ENCODE data around the gene GTSF1L. TPM values are rescaled to one million over a fixed set of nuclear protein-coding genes. Genes with fewer than 3 reads are reported as not detected.

GTSF1L gene
- total RNA-seq, 6 donors from 2014 or later, result not detected

DNA sequence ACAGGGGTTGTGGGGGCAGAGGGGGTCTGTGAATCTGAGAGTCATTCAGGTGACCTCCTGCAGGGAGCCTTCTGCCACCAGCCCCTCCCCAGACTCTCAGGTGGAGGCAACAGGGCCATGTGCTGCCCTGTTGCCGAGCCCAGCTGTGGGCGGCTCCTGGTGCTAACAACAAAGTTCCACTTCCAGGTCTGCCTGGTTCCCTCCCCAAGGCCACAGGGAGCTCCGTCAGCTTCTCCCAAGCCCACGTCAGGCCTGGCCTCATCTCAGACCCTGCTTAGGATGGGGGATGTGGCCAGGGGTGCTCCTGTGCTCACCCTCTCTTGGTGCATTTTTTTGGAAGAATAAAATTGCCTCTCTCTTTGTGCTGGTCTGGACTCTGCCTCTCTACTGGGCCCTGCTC is 10.7 kb downstream of the GTSF1L start:
- H3K4me3 ChIP-seq, result no peak overlapping the region
- TF ChIP-seq, protein P1, sequence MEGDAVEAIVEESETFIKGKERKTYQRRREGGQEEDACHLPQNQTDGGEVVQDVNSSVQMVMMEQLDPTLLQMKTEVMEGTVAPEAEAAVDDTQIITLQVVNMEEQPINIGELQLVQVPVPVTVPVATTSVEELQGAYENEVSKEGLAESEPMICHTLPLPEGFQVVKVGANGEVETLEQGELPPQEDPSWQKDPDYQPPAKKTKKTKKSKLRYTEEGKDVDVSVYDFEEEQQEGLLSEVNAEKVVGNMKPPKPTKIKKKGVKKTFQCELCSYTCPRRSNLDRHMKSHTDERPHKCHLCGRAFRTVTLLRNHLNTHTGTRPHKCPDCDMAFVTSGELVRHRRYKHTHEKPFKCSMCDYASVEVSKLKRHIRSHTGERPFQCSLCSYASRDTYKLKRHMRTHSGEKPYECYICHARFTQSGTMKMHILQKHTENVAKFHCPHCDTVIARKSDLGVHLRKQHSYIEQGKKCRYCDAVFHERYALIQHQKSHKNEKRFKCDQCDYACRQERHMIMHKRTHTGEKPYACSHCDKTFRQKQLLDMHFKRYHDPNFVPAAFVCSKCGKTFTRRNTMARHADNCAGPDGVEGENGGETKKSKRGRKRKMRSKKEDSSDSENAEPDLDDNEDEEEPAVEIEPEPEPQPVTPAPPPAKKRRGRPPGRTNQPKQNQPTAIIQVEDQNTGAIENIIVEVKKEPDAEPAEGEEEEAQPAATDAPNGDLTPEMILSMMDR (IDR thresholded peaks at IDR 0.05), result no peak
- no peak for TF ChIP-seq POLR2AphosphoS5 (IDR thresholded peaks at IDR 0.05)
- H3K27ac ChIP-seq, result no peak overlapping the region
- H3K36me3 ChIP-seq, result no peaks in the 10 kb centered on the region
- H3K4me1 ChIP-seq, result no peaks in the 10 kb centered on the region
- no peaks in the 10 kb centered on the region for H3K27me3 ChIP-seq
- ATAC-seq (ENCODE audit: low FRiP score in 2 of 2) (no peak), DNase-seq (no peak)
- 100% methylated on average over 2 to 3 of the region's 4 CpGs for WGBS, 2 donors
- H3K9me3 ChIP-seq, result no peaks in the 10 kb centered on the region

DNA sequence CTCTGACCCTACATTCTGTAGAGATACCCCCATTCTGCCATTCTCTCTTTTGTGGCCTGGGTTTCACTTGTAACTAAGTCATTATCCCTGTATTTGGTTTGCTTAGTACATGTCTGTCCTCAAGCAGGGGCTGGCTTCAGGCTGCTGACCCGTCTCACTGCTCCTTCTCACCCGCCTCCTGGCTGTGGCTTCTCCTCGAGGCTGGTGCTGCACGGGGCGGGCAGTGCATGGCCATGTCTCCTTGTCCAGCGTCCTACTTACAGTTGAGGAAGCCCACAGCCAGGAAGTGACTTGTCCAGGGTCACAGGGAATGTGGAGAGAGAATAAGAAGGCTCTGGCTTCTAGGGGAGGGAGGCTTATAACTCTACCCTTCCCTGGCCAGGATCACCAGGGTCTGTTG is 11.3 kb downstream of the GTSF1L start:
- Histone ChIP-seq H3K4me1 (no peaks in the 10 kb centered on the region), H3K9me3 (no peaks in the 10 kb centered on the region), H3K36me3 (no peaks in the 10 kb centered on the region), H3K4me3 (no peak overlapping the region), H3K27ac (no peak overlapping the region), H3K27me3 (no peaks in the 10 kb centered on the region)
- TF ChIP-seq POLR2AphosphoS5 (IDR thresholded peaks at IDR 0.05), result no peak
- no peak for TF ChIP-seq EP300 (IDR thresholded peaks at IDR 0.05)
- TF ChIP-seq POLR2A (IDR thresholded peaks at IDR 0.05), result no peak
- TF ChIP-seq, protein P1 (IDR thresholded peaks at IDR 0.05), result no peak
- peak in 1 of 2 donors; percentile 45 for DNase-seq
- no peak for ATAC-seq (ENCODE audit: low FRiP score in 2 of 2)
- 89 to 98% methylated on average over 6 of the region's 6 CpGs for WGBS, 2 donors

DNA sequence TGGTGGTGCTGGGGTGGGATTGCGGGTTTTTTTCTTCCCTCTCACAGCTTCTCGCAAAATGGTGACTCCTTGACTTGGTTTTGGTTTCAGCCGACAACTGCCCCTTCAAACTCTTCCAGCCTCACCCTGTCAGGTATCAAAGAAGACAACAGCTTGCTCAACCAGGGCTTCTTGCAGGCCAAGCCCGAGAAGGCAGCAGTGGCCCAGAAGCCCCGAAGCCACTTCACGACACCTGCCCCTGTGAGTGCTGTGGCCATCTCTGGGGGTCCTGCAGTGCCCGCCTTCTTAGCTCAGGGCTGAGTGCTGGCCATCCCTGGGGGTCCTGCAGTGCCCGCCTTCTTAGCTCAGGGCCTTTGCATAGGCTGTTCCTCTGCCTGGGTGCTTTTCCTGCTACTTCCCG is 11.8 kb downstream of the GTSF1L start:
- no peaks in the 10 kb centered on the region for H3K36me3 ChIP-seq
- no peaks in the 10 kb centered on the region for H3K4me1 ChIP-seq
- H3K4me3 ChIP-seq, result no peak overlapping the region
- ATAC-seq (ENCODE audit: low FRiP score in 2 of 2), result no peak
- DNase-seq, result no peak
- TF ChIP-seq POLR2A (IDR thresholded peaks at IDR 0.05), result no peak
- TF ChIP-seq POLR2AphosphoS5 (IDR thresholded peaks at IDR 0.05), result no peak
- no peak for TF ChIP-seq EP300 (IDR thresholded peaks at IDR 0.05)
- TF ChIP-seq, protein P1 (IDR thresholded peaks at IDR 0.05), result no peak
- no peak overlapping the region for H3K27ac ChIP-seq
- H3K9me3 ChIP-seq, result no peaks in the 10 kb centered on the region
- WGBS, 2 donors, result 89 to 94% methylated on average over 7 to 9 of the region's 9 CpGs
- H3K27me3 ChIP-seq, result no peaks in the 10 kb centered on the region

DNA sequence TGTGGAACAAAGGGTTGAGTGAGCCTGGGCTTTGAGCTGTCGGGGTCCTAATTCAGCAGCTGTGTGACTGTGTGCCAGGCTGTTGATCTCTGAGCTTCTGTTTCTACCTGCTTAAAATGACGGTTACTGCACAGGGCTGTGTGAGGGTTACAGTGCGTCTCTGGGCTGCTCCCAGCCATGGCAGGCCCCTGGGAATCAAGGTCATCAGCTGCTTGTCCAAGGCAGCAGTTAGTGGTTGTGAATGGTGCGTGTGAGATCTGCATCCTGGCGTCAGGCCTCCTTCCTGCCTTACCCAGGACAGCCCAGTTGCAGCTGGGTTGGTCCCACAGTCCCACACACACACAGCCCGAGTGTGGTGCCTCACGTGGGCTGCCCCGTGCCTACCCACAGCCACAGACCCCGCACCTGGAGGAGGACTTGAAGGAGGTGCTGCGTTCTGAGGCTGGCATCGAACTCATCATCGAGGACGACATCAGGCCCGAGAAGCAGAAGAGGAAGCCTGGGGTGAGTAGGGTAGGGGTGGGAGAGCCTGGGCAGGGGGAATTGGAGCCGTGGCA is 15.6 kb downstream of the GTSF1L start:
- H3K4me1 ChIP-seq, result no peaks in the 10 kb centered on the region
- H3K27me3 ChIP-seq, result no peaks in the 10 kb centered on the region
- no peak overlapping the region for H3K4me3 ChIP-seq
- DNase-seq (peak in 1 of 2 donors; percentile 69), ATAC-seq (ENCODE audit: low FRiP score in 2 of 2) (no peak)
- H3K27ac ChIP-seq, result no peak overlapping the region
- no peaks in the 10 kb centered on the region for H3K36me3 ChIP-seq
- WGBS, 2 donors, result 91 to 96% methylated on average over 13 of the region's 15 CpGs
- H3K9me3 ChIP-seq, result no peaks in the 10 kb centered on the region
- TF ChIP-seq POLR2A (IDR thresholded peaks at IDR 0.05), result no peak
- no peak for TF ChIP-seq EP300 (IDR thresholded peaks at IDR 0.05)
- no peak for TF ChIP-seq POLR2AphosphoS5 (IDR thresholded peaks at IDR 0.05)
- TF ChIP-seq, protein P1 (IDR thresholded peaks at IDR 0.05), result no peak

DNA sequence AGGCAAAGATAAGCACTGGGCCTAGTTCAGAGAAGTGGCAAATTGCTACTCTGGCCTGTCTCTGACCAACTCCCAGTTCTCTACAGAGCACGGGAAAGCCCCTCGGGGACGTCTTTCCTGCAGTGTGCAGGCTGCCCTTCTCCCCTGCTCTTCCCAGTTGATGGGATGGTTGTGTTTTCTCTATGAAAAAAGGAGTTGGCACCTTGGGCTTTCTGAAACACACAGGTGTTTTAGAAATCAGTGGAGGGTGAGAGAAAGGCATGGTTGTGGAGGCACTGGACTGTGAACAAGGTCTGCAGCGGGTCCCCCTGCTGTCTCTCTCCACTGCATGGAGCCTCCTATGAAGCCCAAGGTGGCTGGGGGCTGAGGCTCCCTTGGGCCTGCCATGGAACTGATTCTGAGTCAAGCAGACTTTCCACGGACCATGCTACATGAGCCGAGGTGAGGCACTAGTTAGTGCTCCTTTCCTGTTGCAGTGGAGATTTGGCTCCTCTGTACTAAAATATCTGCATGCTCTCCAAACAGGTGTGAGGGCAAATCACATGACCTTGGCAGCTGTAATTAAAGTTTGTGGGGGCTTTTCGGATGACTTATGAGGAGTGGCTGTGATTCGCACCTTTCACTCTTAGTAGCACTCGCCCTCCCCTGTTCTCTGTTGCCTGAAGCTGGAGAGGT is 16.3 kb downstream of the GTSF1L start:
- no peak for ATAC-seq (ENCODE audit: low FRiP score in 2 of 2)

More for the DNA sequence above, 16.3 kb downstream of the GTSF1L start:
- Histone ChIP-seq H3K36me3 (no peaks in the 10 kb centered on the region), H3K27me3 (no peaks in the 10 kb centered on the region), H3K27ac (no peak overlapping the region), H3K9me3 (no peaks in the 10 kb centered on the region), H3K4me3 (no peak overlapping the region), H3K4me1 (no peaks in the 10 kb centered on the region)
- DNase-seq, result no peak
- TF ChIP-seq, protein P1 (IDR thresholded peaks at IDR 0.05), result no peak
- TF ChIP-seq EP300 (IDR thresholded peaks at IDR 0.05), result no peak
- TF ChIP-seq POLR2A (IDR thresholded peaks at IDR 0.05), result no peak
- TF ChIP-seq POLR2AphosphoS5 (IDR thresholded peaks at IDR 0.05), result no peak
- WGBS, 2 donors, result 87 to 99% methylated on average over 9 of the region's 9 CpGs

All from upper lobe of left lung (tissue), 6 donors.